ENCODE results near the gene RASIP1. TPM values are rescaled to one million over a fixed set of nuclear protein-coding genes. Genes with fewer than 3 reads are reported as not detected.
"Not testable (repeated sequence)": the region's sequence is repeated elsewhere in the genome, so short reads cannot be mapped to it uniquely, and the experiment has no call there.

The RASIP1 gene, protein sequence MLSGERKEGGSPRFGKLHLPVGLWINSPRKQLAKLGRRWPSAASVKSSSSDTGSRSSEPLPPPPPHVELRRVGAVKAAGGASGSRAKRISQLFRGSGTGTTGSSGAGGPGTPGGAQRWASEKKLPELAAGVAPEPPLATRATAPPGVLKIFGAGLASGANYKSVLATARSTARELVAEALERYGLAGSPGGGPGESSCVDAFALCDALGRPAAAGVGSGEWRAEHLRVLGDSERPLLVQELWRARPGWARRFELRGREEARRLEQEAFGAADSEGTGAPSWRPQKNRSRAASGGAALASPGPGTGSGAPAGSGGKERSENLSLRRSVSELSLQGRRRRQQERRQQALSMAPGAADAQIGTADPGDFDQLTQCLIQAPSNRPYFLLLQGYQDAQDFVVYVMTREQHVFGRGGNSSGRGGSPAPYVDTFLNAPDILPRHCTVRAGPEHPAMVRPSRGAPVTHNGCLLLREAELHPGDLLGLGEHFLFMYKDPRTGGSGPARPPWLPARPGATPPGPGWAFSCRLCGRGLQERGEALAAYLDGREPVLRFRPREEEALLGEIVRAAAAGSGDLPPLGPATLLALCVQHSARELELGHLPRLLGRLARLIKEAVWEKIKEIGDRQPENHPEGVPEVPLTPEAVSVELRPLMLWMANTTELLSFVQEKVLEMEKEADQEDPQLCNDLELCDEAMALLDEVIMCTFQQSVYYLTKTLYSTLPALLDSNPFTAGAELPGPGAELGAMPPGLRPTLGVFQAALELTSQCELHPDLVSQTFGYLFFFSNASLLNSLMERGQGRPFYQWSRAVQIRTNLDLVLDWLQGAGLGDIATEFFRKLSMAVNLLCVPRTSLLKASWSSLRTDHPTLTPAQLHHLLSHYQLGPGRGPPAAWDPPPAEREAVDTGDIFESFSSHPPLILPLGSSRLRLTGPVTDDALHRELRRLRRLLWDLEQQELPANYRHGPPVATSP
- 10 to 100 TPM; 30.3 to 78.1 (median 39.8) TPM for total RNA-seq
- 10 to 100 TPM; 15.1 to 62.8 (median 42.1) TPM for polyA plus RNA-seq
- long read RNA-seq, donor 1, transcript RASIP1-201 (12 exons, 3,308 nt): major isoform, 10 of 14 reads
- long read RNA-seq, donor 1, partial matches to known transcripts: 0 of 14 reads
- long read RNA-seq, donor 1, other reads (novel, unspliced or antisense): 0 of 14 reads
- long read RNA-seq, donor 2, partial matches to known transcripts: 0 of 5 reads
- long read RNA-seq, donor 2, other reads (novel, unspliced or antisense): 0 of 5 reads

GRCh38 chr19:48740164-48740972, at the start of gene RASIP1:
Gene RASIP1 (minus strand): TSS chr19:48740610. CDS start chr19:48740282, 328 bp downstream.
- Histone ChIP-seq H3K4me3 (peak within 1 kb of the TSS; percentile 50 to 83 (median 62)), H3K4me1 (peaks cover 0 to 66% (median 31%) of the 10 kb centered on the region in 6 donors), H3K9me3 (peaks cover 0 to 4% (median 0%) of the 10 kb centered on the region in 8 donors), H3K27me3 (replicated peaks in 1 of 7) (peaks cover 0 to 30% (median 20%) of the 10 kb centered on the region in 7 donors), H3K36me3 (peaks cover 0 to 2% (median 0%) of the 10 kb centered on the region in 6 donors), H3K27ac (peak within 1 kb of the TSS; percentile 66 to 85 (median 81))
- intact Hi-C loops (cut with DNase I; ENCODE audit: low total_unique reads): no loop called here
- peak; percentile 83 for DNase-seq
- peak; percentile 82 to 92 (median 87) for TF ChIP-seq POLR2AphosphoS5 (IDR thresholded peaks at IDR 0.05)
- TF ChIP-seq, protein P1, sequence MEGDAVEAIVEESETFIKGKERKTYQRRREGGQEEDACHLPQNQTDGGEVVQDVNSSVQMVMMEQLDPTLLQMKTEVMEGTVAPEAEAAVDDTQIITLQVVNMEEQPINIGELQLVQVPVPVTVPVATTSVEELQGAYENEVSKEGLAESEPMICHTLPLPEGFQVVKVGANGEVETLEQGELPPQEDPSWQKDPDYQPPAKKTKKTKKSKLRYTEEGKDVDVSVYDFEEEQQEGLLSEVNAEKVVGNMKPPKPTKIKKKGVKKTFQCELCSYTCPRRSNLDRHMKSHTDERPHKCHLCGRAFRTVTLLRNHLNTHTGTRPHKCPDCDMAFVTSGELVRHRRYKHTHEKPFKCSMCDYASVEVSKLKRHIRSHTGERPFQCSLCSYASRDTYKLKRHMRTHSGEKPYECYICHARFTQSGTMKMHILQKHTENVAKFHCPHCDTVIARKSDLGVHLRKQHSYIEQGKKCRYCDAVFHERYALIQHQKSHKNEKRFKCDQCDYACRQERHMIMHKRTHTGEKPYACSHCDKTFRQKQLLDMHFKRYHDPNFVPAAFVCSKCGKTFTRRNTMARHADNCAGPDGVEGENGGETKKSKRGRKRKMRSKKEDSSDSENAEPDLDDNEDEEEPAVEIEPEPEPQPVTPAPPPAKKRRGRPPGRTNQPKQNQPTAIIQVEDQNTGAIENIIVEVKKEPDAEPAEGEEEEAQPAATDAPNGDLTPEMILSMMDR (IDR thresholded peaks at IDR 0.05 in 8 of 11, conservative IDR thresholded peaks at IDR 0.05 in 3 of 11): no peak
- peak in 1 of 3 donors; percentile 61 for TF ChIP-seq POLR2A (IDR thresholded peaks at IDR 0.05)
- 26 to 36% (median 30%) methylated on average over 26 to 27 of the region's 27 CpGs for WGBS, 5 donors

- intact Hi-C loops (cut with DNase I; ENCODE audit: low total_unique reads): loop anchor here (5.0 kb wide), 1 partner anchor 50 kb away; the partner anchor contains the start of gene HSD17B14
- H3K4me3 ChIP-seq; H3K27ac ChIP-seq; H3K27me3 ChIP-seq (replicated peaks in 1 of 7); H3K9me3 ChIP-seq; DNase-seq; H3K36me3 ChIP-seq: not testable (repeated sequence)
- peaks cover 0 to 14% (median 6%) of the 10 kb centered on the region in 6 donors for H3K4me1 ChIP-seq
- WGBS, 5 donors: 84 to 93% (median 89%) methylated on average over 9 of the region's 9 CpGs
Observed at GRCh38 chr19:48787331-48787730, 46.9 kb upstream of the RASIP1 start.

GRCh38 chr19:48786422-48786821, 46.0 kb upstream of the RASIP1 start:
- H3K27ac ChIP-seq; DNase-seq; H3K27me3 ChIP-seq (replicated peaks in 1 of 7); H3K9me3 ChIP-seq; H3K36me3 ChIP-seq; H3K4me3 ChIP-seq: not testable (repeated sequence)
- WGBS, 5 donors: 91 to 99% (median 93%) methylated on average over 7 of the region's 7 CpGs
- intact Hi-C loops (cut with DNase I; ENCODE audit: low total_unique reads): loop anchor here (5.0 kb wide), 1 partner anchor 51 kb away; the partner anchor contains the start of gene HSD17B14
- peaks cover 4 to 23% (median 14%) of the 10 kb centered on the region in 6 donors for H3K4me1 ChIP-seq

DNA sequence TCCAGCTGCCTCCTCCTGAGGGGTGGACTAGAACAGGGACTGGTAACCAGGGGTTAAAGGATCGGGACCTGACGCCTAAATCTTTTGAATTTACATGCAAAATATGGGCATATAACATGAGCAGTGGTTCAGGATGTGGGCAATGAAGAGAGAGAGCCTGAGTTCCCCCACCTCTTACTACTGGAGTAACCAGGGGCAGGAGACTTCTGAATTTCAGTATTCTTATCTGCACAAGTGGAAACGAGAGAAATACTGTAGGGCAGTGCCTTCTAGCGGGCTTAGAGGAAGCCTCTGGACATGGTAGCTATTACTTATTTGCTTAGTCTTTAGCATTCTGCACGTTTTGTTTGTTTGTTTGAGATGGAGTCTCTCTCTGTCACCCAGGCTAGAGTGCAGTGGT, 44.1 kb upstream of the RASIP1 start:
- Histone ChIP-seq H3K9me3 (no peaks in the 10 kb centered on the region), H3K4me1 (peaks cover 11 to 33% (median 24%) of the 10 kb centered on the region in 6 donors), H3K36me3 (no peaks in the 10 kb centered on the region), H3K27me3 (replicated peaks in 1 of 7) (no peaks in the 10 kb centered on the region), H3K4me3 (no peak overlapping the region), H3K27ac (no peak overlapping the region)
- no peak for DNase-seq
- TF ChIP-seq POLR2AphosphoS5 (IDR thresholded peaks at IDR 0.05): no peak
- TF ChIP-seq POLR2A (IDR thresholded peaks at IDR 0.05): no peak
- TF ChIP-seq, protein P1 (IDR thresholded peaks at IDR 0.05 in 8 of 11, conservative IDR thresholded peaks at IDR 0.05 in 3 of 11): no peak
- intact Hi-C loops (cut with DNase I; ENCODE audit: low total_unique reads): no loop called here
- 54 to 70% (median 67%) methylated on average over 5 of the region's 5 CpGs for WGBS, 5 donors

Measured in spleen (tissue), 13 donors.